DND-41 (cell line): ENCODE measurements around the gene PTPRO.

Source experiments
- CTCF ChIP-seq: IDR thresholded peaks from 2 replicates; pipeline ENCODE4 v1.5.1; 2012; ENCODE audit warnings: borderline replicate concordance, low read length, moderate library complexity, mild to moderate bottlenecking; ENCODE audit not compliant: poor library complexity, severe bottlenecking; ENCODE audit errors: extremely low read depth
- EZH2 ChIP-seq: IDR thresholded peaks from 3 replicates; pipeline ENCODE4 v1.6.1; 2012; ENCODE audit warnings: borderline replicate concordance, low read depth, mild to moderate bottlenecking, moderate library complexity, low read length, inconsistent platforms; ENCODE audit not compliant: severe bottlenecking

- TF ChIP-seq CTCF (no peak), EZH2 (no peak)
Measured at GRCh38 chr12:15477761-15478160, 155.5 kb downstream of the PTPRO start.
